DMS153 treated with DMSO at 0.1 percent for 48 hours (cell line): Measurements from ENCODE around the gene SEMA3E.
"Not testable (repeated sequence)": the region's sequence is repeated elsewhere in the genome, so short reads cannot be mapped to it uniquely, and the experiment has no call there.

Source experiments
- DNase-seq: peaks from one replicate; lab custom pipeline; 2025; ENCODE audit not compliant: unreplicated experiment; lab: John Stamatoyannopoulos, UW

Gene SEMA3E

DNA sequence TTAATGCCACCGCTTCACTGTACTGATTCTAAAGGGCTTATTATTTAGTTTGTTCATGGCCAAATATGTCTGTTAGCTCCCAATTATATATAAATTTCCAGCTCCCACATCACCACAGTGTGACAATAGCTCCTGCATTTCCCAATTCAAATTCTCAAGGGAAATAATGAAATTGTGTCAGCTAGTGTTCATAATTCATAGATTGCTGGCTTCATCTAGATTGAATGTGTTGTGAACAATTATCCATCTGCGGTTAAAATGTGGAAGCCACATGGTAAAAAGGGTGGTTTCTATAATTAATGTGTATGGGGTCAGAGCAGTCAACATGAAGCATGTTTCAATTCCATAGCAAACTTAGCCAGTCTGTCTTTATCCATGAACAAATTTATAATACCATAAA is 154.3 kb downstream of the SEMA3E start:
- DNase-seq, result no peak

DNA sequence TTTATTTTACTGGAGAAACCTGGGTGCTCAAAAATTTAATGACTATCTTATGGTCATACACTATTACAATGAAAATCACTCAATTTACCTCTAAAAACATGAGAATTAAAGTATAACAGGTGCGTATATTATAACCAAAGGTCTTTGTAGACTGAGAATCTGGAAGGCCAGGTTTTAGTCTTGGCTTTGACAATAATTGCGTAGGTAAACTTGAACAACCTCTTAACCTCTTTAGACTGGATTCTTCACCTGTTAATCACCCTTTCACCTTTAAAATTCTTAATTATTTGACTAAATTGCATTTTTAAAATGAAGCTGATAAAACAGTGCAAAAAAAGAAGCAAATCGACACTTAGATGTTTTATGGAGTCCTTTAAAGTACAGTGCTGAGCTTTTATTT is 156.1 kb downstream of the SEMA3E start:
- no peak for DNase-seq

DNA sequence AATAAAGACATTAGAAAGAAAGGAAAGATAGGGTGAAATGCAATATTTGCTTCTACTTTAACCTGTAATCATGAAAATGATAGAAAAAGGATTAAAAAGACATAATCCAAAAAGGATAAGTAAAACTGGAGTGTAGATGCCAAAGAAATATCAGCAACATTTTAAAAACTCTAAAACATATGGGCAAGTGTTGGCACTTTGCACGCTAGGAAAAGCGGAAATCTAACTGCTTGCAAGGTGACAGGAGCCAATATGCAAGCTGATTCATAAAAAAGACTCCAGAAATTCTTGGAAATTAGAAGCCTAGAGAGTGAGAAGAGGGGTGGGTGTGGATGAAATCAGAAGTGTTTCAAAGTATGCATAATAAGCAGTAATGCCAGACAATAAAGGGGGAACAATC is 161.1 kb downstream of the SEMA3E start:
- DNase-seq, result no peak

DNA sequence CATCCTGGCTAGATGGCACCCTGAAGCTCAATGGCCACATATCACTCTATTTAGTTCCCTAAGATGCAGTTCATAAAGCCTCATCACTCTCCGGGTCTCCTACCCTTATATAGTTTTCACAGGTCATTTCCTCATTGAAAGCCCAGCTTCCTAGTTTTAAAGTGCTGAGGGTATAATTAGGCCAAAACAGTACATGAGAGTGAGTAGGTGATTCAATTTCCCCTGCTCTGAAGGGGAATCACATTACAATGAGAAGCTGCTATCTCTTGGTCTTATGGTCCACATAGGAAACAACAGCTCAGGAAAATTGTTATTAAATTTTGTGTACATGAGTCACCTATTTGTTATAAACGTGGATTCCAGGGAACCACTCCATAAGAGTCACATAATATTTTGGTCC is 162.0 kb downstream of the SEMA3E start:
- DNase-seq, result no peak

DNA sequence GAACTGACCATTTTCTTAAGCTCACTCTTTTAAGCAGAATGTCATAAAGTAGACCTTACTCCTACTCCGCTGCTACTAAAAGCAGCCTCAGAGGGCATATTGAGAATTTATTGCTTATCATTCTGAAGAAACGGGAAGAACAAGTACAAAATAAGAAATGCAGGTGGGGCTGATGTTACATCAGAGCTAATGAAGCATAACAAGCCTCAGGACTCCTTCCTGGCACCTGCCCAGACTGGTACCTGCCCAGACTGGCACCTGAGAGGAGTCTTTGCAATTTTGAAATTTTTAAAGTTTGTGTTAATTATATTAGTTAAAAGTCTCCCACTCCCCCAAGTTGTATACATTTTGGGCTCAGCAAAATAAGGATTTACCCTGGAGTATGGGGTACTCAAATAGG is 162.4 kb downstream of the SEMA3E start:
- no peak for DNase-seq

DNA sequence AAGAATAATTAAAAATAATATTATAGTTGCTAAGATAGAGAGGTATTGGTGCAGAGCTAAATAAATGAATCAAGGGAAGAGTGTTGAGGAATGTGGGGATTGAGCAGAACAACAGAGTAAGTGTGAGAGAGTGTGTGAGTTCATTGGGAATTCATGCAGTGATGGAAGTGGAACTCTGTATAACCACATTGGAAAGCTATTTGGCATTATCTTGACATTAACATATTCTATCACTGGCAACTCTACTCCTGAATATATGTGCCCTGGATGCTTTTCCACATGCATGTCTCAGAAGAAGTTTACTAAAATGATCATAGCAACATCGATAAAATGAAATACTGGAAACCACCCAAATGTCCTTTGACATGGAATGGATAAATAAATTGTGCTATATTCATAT is 164.1 kb downstream of the SEMA3E start:
- no peak for DNase-seq

DNA sequence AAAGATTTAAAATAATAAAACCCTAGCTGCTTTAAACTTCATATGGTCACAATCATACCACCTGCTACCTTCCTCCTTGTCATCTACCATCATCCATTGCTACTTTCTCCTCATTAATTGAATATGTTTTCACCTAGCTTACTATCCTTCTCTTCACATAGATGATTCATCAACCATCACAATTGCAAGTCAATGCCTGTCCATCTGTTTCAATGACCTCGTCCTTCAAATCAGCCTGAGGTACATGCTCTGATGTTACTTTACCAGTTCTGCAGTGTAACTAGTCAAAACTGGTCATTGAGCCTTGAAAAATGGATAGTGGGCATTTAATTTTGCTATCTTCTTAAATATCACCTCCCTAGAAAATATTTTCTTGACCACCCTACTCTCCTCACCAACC is 164.7 kb downstream of the SEMA3E start:
- no peak for DNase-seq

DNA sequence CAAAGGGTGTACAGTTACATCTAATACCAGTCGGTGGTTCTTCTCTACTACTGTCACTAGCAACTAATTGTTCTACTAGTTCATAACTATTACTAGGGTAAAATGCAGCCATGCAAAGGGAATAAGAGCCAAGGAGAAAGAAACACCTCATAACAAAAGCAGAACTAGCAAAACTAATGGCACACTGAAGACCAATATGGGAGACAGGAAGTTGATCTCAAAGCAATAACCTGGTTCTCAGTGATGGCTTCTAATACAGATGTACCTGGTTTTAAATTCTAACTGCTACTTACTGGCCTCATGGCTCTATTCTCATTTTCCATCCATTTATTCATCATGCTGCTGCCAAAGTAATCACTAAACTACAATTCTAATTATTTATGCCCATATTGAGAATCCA is 170.3 kb downstream of the SEMA3E start:
- no peak for DNase-seq

DNA sequence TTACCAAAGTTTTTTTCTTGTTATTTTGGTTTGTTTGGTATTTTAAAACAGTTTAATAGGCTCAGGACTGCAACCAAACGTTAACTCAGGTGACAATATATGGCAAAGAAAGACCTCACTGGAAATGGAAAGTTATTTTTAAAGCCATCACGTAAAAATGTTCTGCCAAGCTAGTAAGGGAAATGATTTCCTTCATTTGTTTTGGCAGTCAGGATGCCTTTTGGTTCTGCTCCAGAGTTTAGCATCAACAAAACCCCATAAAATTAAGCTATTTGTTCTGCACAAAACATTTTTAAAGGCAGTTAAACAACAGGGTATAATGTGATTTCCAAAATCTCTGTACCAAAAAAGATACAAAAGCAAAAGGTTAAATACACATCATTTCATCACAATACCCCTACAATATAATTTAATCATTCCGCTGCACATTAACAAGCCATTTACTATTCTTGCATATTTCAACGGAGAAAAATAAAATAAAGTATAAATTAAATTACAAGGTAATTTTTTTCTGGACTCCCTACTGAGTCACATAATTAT is 172.4 kb downstream of the SEMA3E start:
- DNase-seq, result no peak

DNA sequence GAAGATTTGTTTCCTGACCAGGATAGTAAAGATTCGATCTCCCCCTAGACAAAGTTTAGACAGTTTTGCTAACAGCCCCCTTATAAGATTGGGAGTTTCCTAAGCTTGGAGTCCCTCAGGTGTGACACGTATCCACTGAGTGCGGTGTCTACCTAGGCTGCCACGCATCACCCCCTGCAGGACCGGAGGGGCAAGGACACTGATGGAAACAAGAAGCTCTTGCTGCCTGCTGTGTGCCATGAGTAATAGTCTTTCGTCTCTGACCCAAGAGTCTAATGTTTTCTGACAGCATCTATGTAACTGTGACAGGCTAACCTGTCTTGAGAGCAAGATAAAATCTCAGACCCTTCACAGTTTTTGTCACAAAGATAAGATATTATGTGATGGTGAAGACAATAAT is 173.5 kb downstream of the SEMA3E start:
- no peak for DNase-seq

DNA sequence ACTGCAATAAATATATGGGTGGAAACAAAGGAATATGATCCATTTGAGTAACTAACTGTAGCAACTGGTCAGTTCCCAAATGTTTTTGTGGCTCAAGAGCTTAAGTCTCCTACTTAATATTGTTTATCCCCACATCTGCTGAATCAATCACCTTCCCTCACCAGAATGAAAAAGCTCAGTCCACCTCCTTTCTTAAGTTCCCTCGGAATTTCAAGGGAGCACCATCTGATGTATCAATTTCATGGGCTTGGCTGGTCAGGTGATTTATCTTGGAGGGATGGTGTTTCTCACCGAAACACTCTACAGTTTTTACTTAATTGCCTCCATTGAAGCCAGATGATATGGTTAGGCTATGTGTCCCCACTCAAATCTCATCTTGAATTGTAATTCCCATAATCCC is 176.6 kb downstream of the SEMA3E start:
- DNase-seq, result no peak

DNA sequence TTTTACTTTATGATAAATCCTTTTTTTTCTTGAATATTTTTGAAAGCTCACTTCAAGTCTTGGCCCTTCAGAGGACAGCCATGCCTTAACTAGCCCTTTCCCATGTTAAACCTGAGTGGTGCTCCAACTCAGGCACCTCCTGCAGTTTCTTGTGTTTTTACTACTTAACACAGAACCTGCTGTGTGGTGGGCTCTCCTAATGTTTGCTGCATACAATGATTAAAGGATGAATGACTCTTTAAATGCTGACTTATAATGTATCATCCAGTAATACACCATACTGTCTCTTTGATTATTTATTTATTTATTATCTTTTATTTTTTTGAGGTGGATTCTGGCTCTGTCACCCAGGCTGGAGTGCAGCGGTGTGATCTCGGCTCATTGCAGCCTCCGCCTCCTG is 179.4 kb downstream of the SEMA3E start:
- DNase-seq, result no peak

DNA sequence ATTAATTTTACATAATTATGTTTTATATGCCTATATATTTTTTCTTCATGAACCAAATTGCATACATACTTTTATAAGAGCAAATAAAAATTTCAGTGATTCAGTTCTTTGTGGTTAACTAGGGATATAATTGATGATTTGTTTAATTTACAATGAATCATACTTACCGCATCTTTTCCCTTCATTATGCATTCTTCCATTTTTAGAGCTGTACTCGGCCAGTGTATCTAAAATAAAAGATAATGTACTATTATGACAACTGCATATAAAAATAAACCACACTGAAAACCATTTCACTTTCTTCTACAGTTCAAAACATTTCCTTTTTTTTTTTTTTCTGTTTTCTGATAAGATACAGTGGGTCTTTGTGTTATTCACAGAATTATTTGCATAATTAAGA is 179.9 kb downstream of the SEMA3E start:
- no peak for DNase-seq

DNA sequence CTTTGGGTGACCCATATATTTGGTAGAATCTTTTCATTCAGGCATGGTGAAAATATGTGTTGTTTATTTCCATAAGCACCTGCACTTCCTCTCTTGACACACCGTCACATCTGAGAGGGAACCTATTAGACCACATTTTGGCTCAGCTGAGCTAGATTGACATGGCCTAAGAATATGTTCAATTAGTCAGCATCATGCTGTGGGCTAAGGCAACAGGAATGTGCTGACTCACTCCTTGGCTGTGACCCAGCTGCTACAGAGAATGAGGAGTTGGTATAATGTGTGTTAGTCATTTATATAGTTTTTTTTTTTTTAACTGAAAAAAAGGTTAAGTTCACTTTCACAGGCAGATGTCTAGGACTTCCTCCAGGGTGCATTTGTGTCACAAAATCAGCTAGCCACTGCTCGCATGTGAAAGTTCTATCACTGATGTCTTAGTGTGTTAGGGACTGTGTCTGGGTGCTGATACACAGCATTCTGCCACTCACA is 180.6 kb downstream of the SEMA3E start:
- DNase-seq, result no peak

DNA sequence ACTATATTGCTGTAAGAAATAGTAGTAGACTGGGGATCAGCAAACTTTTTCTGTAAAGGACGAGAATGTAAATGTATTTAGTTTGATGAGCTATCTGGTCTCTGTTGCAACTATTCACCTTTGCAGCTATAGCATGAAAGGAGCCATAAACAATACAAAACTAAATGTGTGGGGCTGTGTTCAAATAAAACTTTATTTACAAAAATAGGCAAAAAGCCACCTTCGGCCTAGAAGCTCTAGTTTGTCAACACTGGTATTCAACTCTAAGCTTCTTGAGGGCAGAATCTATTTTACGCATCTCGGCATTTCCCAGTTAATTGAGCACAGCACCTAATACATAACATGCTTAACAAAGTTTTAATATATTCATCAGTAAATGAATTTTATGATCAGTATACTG is 181.4 kb downstream of the SEMA3E start:
- no peak for DNase-seq

DNA sequence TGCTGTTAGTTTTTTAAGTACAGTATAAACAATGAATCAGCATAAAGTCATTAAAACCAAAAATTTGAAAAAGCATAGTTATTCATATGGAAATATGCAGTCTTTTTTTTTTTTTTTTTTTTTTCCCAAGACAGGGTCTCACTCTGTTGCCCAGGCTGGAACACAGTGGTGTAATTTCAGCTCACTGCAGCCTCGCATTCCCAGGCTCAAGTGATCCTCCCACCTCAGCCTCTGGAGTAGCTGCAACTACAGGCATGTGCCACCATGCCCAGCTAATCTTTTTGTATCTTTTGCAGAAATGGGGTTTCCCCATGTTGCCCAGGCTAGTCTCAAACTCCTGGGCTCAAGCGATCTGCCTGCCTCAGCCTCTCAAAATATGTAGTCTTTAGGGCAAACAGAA is 182.0 kb downstream of the SEMA3E start:
- DNase-seq, result no peak

DNA sequence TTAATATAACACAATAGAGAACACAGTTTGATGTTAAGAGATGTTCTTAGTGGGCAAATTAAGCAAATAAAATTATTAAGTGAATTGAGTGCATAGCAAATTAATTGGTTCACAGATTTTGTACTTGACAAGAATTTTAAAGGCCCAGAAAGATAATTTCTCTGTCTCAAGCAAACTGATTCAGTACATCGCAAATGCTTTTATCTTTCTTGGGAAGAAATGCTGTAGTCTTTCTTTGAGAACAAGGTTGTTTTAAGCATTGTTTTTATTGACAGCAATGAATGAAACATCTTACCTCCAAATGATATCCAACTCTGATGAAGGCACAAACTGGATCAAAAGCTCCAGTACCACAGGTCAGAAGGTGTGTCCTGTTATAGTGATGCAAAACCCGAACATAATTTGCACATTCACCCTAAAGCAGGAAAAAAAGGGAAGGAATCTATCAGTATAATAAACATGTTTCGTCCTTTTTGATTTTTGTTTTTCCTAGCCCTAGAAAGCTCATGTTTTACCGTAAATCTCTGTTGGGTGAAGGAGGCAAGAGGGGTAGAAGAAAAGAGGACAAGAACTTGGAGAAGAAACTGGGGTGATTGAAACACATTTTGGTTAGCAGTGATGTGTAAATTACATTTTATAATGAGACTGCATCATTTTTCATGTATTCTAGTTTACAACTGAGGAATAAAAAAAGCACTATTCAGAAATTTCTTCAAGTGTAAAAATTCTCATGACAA is 182.6 kb downstream of the SEMA3E start:
- DNase-seq, result no peak

DNA sequence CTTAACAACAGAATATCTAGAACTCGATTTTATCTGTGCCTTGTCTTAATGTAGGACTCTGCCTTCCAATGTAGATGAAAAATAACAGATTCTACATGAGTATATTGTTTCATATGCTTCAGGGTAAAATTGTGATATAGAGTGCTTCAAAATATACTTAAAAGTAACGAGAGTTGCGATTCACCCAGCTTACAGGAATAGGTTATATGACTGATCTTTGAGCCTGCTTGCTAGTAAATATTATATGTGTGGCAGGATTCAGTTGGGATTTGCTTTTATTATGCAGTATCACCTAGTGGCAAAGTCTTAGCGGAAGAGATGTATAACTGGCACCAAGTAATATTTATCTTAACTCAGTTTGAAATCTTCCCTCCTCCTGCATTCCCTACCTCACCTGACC is 183.3 kb downstream of the SEMA3E start:
- DNase-seq, result no peak

DNA sequence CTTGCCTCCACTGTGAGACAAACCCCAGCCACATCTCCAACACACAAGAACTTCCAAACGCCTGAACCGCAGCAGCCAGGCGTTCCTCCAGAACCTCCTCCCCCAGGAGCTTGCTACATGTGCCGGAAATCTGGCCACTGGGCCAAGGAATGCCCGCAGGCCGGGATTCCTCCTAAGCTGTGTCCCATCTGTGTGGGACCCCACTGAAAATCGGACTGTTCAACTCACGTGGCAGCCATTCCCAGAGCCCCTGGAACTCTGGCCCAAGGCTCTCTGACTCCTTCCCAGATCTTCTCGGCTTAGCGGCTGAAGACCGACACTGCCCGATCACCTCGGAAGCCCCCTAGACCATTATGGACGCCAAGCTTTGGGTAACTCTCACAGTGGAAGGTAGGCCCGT is 187.1 kb downstream of the SEMA3E start:
- not testable (repeated sequence) for DNase-seq

DNA sequence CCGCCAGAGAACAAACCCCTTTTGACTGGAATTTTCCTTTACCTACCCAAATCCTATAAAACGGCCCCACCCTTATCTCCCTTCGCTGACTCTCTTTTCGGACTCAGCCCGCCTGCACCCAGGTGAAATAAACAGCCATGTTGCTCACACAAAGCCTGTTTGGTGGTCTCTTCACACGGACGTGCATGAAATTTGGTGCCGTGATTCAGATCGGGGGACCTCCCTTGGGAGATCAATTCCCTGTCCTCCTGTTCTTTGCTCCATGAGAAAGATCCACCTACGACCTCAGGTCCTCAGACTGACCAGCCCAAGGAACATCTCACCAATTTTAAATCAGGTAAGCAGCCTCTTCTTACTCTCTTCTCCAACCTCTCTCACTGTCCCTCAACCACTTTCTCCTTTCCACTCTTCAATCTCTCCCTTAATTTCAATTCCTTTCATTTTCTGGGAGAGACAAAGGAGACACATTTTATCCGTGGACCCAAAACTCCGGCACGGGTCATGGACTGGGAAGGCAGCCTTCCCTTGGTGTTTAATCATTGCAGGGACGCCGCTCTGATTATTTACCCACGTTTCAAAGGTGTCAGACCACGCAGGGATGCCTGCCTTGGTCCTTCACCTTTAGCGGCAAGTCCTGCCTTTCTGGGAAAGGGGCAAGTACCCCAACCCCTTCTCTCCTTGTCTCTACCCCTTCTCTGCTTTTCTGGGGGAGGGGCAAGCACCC is 188.8 kb downstream of the SEMA3E start:
- not testable (repeated sequence) for DNase-seq

DNA sequence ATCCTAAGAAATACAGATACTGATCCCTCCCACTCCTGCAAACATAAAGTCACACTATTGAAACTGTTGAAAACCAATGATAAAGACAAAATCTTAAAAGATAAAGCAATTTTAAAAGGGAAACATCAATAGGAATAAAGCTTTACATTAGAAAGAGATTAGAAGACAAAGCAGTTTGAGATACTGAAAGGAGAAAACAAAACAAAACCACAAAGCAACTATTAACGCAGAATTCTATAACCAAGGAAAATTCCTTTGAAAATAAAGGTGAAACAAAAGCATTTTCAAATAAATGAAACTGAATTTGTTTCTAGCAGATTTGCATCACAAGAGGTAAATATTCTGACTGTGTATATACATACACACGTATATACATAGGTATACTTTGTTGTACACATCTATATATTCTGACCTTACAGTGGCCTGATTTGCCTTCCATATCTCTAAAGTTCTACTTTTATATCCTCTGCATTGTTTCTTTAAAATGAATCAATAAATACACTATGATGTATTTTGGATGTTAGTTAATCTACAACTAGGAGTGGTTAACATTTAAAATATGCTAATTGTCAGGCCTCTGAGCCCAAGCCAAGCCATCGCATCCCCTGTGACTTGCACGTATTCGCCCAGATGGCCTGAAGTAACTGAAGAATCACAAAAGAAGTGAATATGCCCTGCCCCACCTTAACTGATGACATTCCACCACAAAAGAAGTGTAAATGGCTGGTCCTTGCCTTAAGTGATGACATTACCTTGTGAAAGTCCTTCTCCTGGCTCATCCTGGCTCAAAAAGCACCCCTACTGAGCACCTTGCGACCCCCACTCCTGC is 189.6 kb downstream of the SEMA3E start:
- DNase-seq, result not testable (repeated sequence)
